ENCODE results near the gene ABTB2.

ABTB2 gene

DNA sequence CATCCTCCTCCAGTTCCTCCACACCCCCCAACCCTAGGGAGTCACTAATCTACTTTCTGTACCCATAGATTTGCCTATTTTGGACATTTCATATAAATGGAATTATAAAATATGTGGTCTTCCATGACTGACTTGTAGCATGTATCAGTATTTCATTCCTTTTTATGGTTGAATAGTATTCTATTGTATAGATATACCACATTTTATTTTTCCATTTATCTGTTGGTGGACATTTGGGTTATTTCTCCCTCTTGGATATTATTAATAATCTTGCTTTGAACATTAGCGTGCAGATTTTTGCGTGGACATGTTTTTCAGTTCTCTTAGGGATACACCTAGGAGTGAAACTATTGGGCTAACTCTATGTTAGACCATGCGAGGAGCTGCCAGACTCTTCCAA lies 229.0 kb downstream of the ABTB2 start:
- TF ChIP-seq, protein P1, sequence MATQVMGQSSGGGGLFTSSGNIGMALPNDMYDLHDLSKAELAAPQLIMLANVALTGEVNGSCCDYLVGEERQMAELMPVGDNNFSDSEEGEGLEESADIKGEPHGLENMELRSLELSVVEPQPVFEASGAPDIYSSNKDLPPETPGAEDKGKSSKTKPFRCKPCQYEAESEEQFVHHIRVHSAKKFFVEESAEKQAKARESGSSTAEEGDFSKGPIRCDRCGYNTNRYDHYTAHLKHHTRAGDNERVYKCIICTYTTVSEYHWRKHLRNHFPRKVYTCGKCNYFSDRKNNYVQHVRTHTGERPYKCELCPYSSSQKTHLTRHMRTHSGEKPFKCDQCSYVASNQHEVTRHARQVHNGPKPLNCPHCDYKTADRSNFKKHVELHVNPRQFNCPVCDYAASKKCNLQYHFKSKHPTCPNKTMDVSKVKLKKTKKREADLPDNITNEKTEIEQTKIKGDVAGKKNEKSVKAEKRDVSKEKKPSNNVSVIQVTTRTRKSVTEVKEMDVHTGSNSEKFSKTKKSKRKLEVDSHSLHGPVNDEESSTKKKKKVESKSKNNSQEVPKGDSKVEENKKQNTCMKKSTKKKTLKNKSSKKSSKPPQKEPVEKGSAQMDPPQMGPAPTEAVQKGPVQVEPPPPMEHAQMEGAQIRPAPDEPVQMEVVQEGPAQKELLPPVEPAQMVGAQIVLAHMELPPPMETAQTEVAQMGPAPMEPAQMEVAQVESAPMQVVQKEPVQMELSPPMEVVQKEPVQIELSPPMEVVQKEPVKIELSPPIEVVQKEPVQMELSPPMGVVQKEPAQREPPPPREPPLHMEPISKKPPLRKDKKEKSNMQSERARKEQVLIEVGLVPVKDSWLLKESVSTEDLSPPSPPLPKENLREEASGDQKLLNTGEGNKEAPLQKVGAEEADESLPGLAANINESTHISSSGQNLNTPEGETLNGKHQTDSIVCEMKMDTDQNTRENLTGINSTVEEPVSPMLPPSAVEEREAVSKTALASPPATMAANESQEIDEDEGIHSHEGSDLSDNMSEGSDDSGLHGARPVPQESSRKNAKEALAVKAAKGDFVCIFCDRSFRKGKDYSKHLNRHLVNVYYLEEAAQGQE (IDR thresholded peaks at IDR 0.05; ENCODE audit: insufficient read depth in 1 of 2, low read depth in 2 of 2, low read length in 2 of 2): no peak
- TF ChIP-seq POLR2AphosphoS5 (IDR thresholded peaks at IDR 0.05; ENCODE audit: low read depth, low read length) (no peak), SIN3A (IDR thresholded peaks at IDR 0.05; ENCODE audit: borderline replicate concordance, insufficient read depth, low read length) (no peak), TAF1 (IDR thresholded peaks at IDR 0.05; ENCODE audit: borderline replicate concordance, insufficient read depth, low read length) (no peak), FOXP2 (optimal IDR thresholded peaks at IDR 0.05; ENCODE audit: borderline replicate concordance, extremely low read depth, extremely low read length, insufficient read depth) (no peak)

DNA sequence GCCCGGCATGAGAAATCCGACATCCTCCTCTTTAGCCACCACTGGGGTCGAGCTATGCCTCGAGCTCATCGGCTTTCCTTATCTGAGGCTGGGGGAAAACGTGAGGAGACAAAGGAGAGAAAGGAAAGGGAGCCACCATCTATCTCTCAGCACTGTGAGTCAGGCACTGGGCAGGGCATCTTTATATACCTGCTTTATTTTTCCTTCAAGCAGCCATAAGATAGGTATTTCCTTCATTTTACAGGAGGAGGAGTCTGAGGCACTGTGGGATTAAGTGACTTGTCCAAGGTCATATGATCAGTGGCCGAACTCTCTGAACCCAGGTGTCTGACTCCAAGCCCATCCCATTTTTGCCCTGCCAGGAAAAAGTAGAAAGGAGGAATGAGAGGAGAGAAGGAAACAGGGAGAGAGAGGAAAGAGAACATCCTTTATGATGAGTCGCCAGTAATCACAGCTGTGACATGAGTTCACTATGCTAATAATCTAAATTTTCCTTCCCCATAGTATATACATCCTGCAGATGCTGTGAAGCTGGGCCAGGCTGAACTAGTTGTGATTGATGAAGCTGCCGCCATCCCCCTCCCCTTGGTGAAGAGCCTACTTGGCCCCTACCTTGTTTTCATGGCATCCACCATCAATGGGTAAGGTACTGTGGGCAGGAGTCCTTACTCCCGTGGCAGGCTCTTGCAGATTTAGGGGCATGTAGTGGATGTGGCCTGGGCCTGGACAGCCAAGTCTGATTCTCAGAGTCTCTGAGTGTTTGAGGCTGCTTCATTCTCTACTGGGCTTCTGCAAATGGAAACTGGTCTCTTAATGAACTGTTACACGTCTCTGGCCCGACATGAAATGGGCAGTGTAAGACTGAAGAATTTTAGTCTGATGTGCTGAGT lies 230.6 kb downstream of the ABTB2 start:
- TF ChIP-seq POLR2AphosphoS5 (IDR thresholded peaks at IDR 0.05; ENCODE audit: low read depth, low read length): no peak
- no peak for TF ChIP-seq FOXP2 (optimal IDR thresholded peaks at IDR 0.05; ENCODE audit: borderline replicate concordance, extremely low read depth, extremely low read length, insufficient read depth)
- TF ChIP-seq TAF1 (IDR thresholded peaks at IDR 0.05; ENCODE audit: borderline replicate concordance, insufficient read depth, low read length): no peak
- no peak for TF ChIP-seq SIN3A (IDR thresholded peaks at IDR 0.05; ENCODE audit: borderline replicate concordance, insufficient read depth, low read length)
- TF ChIP-seq, protein P1 (IDR thresholded peaks at IDR 0.05; ENCODE audit: insufficient read depth in 1 of 2, low read depth in 2 of 2, low read length in 2 of 2): no peak

GRCh38 chr11:34124885-34125668 lies 232.7 kb downstream of the ABTB2 start:
- TF ChIP-seq FOXP2 (optimal IDR thresholded peaks at IDR 0.05; ENCODE audit: borderline replicate concordance, extremely low read depth, extremely low read length, insufficient read depth) (no peak), POLR2AphosphoS5 (IDR thresholded peaks at IDR 0.05; ENCODE audit: low read depth, low read length) (no peak), SIN3A (IDR thresholded peaks at IDR 0.05; ENCODE audit: borderline replicate concordance, insufficient read depth, low read length) (no peak), TAF1 (IDR thresholded peaks at IDR 0.05; ENCODE audit: borderline replicate concordance, insufficient read depth, low read length) (no peak)
- TF ChIP-seq, protein P1 (IDR thresholded peaks at IDR 0.05; ENCODE audit: insufficient read depth in 1 of 2, low read depth in 2 of 2, low read length in 2 of 2): no peak

- no peak for TF ChIP-seq SIN3A (IDR thresholded peaks at IDR 0.05; ENCODE audit: borderline replicate concordance, insufficient read depth, low read length)
- no peak for TF ChIP-seq FOXP2 (optimal IDR thresholded peaks at IDR 0.05; ENCODE audit: borderline replicate concordance, extremely low read depth, extremely low read length, insufficient read depth)
- TF ChIP-seq, protein P1 (IDR thresholded peaks at IDR 0.05; ENCODE audit: insufficient read depth in 1 of 2, low read depth in 2 of 2, low read length in 2 of 2): no peak
- no peak for TF ChIP-seq POLR2AphosphoS5 (IDR thresholded peaks at IDR 0.05; ENCODE audit: low read depth, low read length)
Observed at GRCh38 chr11:34120651-34121050, 237.2 kb downstream of the ABTB2 start.

Measured in PFSK-1 (cell line).